ENCODE results near the gene GNA15.
"Not testable (repeated sequence)": the region's sequence is repeated elsewhere in the genome, so short reads cannot be mapped to it uniquely, and the experiment has no call there.

Gene GNA15

DNA sequence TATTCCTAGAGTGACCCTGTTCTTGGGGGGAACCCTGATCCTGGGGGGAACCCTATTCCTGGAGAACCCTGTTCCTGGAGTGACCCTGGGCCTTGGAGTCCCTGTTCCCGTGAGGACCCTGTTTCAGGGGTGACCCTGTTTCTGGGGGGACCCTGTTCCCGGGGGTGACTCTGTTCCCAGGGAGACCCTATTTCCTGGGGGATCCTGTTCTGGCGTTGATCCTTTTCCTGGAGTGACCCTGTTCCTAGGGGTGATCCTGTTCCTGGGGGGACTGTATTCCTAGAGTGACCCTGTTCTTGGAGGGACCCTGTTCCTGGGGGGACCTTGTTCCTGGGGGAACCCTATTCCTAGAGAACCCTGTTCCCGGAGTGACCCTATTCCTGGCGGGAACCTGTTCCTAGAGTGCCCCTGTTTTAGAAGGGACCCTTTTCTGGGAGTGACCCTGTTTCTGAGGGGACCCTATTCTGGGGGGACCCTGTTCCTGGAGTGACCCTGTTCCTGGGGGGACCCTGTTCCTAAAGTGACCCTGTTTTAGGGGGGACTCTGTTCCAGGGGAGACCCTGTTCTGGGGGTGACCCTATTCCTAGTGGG is 15.0 kb downstream of the GNA15 start:
- no peak for DNase-seq

DNA sequence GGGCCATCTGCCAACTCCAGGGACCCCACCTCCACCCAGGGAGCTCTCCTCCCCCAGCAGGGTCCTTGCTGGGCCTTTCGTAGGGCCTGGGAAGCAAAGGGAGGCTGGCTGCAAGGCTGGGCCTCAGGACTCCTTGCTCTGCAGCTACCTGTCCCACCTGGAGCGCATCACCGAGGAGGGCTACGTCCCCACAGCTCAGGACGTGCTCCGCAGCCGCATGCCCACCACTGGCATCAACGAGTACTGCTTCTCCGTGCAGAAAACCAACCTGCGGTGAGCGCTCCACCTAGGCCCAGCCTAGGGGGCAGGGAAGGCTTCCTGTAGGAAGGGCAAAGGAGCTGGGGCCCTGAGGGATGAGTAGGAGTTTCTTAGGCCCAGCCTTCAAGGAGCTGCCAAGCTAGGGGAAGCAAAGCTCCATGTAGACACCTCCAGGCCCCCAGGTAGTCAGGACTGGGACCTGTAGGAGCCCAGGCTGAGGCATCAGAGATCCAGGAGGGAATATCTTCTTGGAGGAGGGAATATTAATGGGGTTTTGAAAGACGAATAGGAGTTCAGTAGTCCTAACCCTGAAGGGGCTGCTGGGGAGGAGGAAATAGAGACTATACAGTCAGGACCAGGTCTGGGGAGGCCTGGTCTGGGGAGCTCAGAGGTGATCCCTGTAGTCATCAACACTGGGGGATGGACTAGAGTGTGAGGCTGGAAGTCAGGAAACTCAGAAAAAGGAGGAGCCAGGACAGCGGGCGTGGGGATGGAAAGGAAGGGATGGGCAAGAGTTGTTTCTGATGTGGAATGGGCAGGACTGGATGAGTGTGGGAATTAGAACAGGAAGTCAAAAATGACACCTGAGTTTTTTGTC is 16.0 kb downstream of the GNA15 start:
- DNase-seq, result no peak

GRCh38 chr19:3152419-3152780 is 16.6 kb downstream of the GNA15 start:
- no peak for DNase-seq

DNA sequence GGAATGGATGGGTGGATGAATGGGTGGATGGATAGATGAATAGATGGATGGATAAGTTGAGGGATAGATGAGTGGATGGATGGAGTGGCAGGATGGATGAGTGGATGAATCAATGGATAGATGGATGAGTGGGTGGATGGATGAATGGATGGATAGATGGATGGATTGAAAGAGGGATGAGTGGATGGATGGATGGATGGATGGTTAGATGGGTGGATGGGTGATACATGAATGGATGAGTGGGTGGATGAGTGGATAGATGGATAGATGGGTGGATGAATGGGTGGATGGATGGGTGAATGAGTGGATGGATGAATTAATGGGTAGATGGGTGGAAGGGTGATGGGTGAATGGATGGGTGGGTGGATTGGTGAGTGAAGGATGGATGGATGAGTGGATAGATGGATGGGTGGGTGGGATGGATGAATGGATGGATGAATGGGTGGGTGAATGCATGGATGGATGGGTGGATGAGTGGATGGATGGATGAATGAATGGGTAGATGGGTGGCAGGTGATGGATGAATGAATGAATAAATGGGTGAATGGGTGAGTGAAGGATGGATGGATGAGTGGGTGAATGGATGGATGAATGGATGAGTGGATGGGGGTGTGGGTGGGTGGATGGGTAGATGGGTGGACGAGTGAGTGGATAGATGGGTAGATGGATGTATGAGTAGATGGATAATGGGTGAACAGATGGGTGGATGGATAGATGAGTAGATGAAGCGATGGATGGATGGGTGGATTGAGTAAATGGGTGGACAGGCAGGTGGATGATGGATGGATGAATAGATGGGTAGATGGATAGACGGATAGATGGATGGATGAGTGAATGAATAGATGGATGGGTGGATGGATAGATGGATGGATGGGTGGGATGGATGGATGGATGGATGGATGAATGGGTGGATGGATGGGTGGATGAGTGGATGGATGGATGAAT is 17.7 kb downstream of the GNA15 start:
- DNase-seq, result no peak

DNA sequence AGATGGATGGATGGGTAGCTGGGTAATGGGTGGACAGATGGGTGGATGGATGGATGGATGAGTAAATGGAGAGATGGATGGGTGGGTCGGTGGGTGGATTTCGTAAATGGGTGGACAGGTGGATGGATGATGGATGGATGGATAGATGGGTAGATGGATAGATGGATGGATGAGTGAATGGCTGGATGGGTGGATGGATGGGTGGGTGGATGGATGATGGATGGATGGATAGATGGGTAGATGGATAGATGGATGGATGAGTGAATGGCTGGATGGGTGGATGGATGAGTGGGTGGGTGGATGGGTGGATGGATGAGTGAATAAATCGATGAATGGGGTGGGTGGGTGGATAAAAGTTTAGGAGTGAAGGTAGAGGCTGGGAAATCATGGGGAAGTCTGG is 18.6 kb downstream of the GNA15 start:
- DNase-seq, result not testable (repeated sequence)

- no peak for DNase-seq
Observed at GRCh38 chr19:3154957-3155736, 19.3 kb downstream of the GNA15 start.

DNA sequence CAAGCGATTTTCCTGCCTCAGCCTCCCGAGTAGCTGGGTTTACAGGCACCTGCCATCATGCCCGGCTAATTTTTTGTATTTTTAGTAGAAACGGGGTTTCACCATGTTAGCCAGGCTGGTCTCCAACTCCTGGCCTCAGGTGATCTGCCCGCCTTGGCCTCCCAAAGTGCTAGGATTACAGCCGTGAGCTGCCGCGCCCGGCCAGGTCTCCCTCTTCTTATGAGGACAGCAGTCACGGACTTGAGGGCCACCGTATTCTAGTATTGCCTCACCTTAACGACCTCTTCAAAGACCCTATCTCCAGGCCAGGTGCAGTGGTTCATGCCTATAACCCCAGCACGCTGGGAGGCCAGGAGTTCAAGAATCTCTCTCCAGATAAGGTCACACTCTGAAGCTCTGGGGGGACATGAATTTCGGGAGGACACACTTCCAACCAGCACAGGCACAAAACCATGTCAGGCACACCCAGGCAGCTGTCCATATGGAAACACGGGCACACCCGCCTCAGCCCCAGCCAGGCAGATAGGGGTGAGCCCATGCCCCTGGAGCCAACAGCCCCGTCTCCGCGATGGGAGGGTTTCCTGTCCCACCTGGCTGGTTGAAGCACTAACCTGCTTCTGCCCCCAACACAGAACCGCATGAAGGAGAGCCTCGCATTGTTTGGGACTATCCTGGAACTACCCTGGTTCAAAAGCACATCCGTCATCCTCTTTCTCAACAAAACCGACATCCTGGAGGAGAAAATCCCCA is 21.4 kb downstream of the GNA15 start:
- DNase-seq, result no peak

DNA sequence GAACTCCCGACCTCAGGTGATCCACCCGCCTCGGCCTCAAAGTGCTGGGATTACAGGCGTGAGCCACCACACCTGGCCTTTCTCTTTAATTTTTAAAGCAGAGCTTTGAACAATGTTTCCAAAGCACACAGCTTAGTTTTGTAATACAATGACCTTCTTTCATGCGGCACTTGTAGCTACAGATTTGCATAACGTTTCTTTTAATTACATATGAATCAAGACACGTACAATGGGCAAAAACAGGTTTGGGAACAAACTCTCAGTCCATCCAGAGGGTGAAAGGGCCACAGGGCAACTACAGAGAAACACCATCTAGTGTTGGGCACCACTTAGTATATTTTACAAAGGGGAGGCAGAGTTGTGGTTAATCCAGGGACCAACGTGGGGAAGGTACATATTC is 23.7 kb downstream of the GNA15 start:
- no peak for DNase-seq

GRCh38 chr19:3160219-3160618 is 24.4 kb downstream of the GNA15 start:
- no peak for DNase-seq

GRCh38 chr19:3161453-3161852 is 25.6 kb downstream of the GNA15 start:
- no peak for DNase-seq

DNA sequence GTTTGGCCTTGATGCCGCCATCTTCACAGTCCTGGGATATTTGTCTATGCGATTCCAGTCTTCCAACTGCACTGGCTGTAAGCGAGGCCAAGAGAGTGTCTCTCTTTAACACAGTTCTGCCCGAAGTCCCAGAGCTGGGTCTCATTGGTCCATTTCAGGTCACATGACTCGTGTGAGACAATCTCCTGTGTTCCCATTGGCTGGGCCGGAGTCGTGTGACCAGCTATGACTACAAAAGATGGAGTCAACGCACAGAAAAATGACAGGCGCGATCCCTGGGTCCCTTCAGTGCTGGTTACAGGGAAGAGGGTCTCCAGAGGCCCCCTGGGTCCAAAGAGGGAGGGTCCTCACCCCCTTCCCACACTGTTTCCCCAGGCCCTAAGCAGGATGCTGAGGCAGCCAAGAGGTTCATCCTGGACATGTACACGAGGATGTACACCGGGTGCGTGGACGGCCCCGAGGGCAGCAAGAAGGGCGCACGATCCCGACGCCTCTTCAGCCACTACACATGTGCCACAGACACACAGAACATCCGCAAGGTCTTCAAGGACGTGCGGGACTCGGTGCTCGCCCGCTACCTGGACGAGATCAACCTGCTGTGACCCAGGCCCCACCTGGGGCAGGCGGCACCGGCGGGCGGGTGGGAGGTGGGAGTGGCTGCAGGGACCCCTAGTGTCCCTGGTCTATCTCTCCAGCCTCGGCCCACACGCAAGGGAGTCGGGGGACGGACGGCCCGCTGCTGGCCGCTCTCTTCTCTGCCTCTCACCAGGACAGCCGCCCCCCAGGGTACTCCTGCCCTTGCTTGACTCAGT is 26.8 kb downstream of the GNA15 start:
- no peak for DNase-seq

DNA sequence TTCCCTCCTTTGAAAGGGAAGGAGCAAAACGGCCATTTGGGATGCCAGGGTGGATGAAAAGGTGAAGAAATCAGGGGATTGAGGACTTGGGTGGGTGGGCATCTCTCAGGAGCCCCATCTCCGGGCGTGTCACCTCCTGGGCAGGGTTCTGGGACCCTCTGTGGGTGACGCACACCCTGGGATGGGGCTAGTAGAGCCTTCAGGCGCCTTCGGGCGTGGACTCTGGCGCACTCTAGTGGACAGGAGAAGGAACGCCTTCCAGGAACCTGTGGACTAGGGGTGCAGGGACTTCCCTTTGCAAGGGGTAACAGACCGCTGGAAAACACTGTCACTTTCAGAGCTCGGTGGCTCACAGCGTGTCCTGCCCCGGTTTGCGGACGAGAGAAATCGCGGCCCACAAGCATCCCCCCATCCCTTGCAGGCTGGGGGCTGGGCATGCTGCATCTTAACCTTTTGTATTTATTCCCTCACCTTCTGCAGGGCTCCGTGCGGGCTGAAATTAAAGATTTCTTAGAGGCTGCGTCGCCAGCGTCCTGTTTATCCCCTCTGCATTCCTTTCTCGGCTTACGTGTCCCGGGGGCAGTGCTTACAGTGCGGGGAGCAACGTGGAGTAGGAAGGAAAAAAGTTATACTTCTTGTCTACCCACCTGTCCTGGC is 27.5 kb downstream of the GNA15 start:
- no peak for DNase-seq

- no peak for DNase-seq
Observed at GRCh38 chr19:3163943-3164342, 28.1 kb downstream of the GNA15 start.

GRCh38 chr19:3167533-3168272 is 31.9 kb downstream of the GNA15 start:
- DNase-seq, result no peak

- DNase-seq, result no peak
Observed at GRCh38 chr19:3171894-3172672, 36.2 kb downstream of the GNA15 start.

DNA sequence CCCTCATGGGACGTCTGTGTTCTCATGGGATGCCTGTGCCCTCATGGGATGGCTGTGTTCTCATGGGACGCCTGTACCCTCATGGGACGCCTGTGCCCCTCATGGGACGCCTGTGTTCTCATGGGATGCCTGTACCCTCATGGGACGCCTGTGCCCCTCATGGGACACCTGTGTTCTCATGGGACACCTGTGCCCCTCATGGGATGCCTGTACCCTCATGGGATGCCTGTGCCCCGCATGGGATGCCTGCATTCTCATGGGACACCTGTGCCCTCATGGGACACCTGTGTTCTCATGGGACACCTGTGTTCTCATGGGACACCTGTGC is 36.8 kb downstream of the GNA15 start:
- DNase-seq, result not testable (repeated sequence)

DNA sequence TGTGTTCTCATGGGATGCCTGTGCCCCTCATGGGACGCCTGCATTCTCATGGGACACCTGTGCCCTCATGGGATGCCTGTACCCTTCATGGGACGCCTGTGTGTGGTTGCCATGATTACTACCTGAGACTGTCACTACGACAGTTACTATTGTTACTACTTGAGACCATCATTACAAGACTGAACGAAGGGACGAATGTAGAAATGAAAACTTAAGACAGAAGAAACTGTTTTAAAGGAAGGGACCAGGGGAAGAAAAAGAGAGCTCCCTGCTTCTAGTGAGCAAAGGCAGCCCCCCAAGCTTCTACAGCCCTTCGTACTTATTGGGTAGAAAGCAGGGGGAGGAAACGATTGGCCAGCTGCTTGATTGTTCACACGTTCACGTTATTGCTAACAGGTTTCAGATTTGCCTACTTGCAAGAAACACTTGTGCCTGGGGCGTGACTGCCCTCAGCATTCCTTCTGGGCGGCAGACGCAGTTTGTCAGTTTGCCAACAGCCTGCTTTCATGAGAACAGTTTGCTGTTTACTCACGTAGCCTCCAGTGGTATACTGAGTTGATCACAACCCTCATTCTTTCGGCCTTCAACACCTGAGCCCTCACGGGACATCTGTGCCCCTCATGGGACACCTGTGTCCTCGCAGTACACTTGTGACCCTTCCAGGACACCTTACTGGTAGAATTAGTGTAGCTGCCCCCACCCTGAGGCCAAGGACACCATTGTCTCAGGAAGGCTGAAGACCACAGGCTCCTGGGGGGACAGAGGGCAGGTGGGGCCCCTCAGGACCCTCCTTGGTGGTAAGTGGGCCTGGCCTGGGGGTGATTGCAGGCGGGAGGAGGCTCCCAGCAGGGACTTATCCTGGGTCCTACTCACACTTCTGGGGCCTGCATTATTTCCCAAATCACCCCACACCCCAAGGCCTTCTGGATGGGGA is 40.2 kb downstream of the GNA15 start:
- no peak for DNase-seq
